HG03159 (cell line): ENCODE results near the gene GSTA5.
"Not testable (repeated sequence)": the region's sequence is repeated elsewhere in the genome, so short reads cannot be mapped to it uniquely, and the experiment has no call there.

Experiments
- ATAC-seq: cut with Tn5 transposase; IDR thresholded peaks from one replicate; pipeline ENCODE4 v1.9.1; 2021; ENCODE audit warnings: mild to moderate bottlenecking, moderate library complexity; ENCODE audit not compliant: unreplicated experiment

GSTA5 gene

DNA sequence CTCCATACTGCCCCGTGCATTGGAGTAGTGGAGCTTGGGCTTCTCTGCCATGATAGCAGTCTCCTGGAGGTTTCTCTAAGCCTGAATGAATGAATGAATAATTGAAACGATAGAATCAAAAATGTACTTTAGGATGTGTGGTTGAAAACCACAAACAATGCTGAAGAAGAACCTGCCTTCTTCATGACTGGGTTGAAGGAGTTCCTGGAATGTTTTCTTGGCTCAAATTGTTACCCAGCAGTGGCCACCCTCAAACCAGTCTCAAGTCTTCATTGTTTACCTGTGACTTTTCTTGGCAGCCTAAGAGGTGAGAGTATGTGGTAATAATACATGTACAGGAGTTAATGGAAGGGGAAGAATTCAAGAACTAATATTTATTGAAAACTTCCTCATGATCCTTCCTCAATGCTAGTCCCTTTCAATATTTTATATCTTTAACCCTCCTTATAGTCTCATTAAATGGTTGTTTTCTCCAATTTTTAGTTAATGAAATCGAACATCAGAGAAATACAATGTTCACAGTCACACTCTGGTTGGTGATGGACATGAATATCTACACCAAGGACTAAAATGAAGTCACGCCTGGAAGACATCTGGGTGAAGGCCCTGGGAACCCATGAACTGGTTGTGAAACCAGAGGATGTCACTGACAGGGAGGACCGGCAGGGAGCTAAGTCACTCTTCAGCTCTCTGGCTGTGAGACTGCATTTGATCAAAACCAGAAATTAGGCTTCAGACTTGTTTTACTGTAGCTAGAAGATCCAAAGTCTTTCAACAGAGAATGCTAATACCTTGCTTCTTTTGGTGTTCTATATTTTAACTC lies at the start of gene GSTA5:
Gene GSTA5 (minus strand): TSS at position 51 of the 823 bp plus-strand sequence.
- ATAC-seq = no peak

DNA sequence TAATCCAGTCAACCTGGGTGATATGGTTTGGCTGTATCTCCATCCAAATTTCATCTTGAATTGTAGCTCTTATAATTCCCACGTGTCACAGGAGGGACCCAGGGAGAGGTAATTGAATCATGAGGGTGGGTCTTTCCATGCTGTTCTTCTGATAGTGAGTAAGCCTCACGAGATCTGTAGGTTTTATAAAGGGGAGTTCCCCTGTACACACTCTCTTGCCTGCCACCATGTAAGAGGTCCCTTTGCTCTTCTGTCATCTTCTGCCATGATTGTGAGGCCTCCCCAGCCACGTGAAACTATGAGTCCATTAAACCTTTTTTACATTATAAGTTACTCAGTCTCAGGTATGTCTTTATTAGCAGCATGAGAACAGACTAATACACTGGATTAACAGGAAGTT lies 49.4 kb upstream of the GSTA5 start:
- ATAC-seq = no peak

DNA sequence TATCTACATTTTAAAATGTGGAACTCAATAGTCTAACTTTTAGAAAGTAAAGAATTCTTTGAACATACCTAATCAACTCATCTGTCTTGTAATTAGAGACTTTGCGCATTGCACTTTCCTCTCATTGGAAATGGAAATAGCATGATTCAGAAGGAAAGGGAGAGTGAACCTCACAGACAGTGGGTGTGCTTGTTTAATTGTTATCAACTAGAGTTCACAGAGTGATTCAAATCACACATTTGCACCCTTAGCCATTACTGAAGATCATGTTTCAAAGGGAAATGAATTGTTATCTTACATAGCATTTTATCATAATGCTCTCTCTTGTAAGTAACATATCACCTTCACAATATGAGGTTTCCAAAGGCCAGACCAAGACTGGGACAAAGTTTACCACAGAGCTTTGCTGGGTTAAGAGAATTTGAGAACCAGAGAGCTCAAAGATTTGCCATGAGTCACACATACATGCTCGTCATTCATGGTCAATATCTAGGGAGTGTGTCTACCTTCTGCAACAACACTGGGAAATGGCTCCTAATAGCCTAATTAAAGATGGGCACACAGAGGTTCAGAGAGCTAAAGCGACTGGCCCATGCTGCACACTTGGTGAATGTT lies 47.4 kb upstream of the GSTA5 start:
- ATAC-seq = no peak

DNA sequence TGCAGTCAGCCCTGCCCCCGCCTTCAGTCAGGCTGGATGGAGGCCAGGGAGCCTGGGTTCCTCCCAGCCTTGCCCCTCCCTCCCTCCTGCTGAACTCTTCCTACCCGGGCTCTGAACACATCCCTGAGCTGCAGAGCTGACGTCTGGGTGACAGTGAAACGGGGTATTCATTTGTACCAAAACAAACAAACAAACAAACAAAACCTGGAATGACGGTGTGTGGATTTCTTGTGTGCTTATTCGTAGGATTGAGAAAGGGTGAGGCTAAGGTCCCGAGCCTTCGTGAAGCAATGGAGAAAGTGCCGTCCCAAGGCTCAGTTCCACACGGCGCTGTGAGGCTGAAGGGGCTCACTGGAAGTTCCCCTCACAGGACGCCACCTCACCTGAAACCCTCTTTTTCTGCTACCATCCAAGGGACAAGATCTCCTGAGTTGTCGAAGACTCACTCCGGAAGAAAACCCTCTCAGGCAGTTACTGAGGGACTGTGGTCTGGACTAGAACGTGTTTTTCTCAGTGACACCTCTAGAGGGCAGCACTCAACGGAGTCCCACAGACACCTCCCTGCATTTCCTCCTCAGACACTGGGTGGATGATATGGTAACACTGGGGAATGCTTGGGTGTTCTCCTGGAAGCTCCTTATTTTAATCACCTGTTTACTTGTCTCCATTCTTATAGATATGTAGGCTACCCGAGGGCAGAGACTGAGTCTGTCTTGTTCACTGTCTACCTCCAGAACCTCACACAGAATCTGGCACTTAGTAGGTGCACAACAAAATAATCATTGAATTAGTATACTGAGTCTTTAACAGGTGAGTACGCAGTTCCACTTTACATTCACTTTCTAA lies 41.6 kb upstream of the GSTA5 start:
- peak; percentile 99 for ATAC-seq

DNA sequence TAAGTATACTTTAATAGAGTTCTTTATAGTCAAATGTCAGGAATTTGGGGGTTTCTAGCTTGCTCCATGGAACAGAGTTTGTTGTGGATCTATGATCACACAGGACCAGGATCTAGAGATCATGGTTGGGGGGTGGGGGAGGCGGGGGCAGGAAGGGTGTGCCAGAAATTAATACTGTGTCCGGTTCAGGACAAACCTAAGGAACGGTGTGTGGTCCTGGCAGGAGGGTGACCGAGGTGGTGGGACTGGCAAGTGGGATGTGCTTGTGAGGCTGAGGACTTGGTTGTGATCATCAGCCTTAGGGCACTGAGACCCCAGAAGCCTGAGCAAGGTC lies 41.0 kb upstream of the GSTA5 start:
- ATAC-seq = no peak

DNA sequence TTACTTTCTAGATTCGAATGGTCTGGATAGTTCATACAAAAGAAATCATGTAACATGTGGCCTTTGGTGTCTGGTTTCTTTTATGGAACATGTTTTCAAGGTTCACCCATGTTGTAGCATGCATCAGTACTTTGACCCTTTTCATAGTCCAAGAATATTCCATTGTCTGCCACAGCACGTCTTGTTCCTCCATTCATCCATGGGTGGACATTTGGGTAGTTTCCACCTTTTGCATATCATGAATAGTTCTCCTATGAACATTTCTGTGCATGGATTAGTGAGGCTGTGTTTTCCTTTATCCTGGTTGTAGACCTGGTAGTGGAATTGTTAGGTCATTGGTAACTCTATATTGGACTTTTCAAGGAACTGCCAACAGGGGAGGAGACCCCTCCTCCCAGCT lies 37.2 kb upstream of the GSTA5 start:
- no peak for ATAC-seq

DNA sequence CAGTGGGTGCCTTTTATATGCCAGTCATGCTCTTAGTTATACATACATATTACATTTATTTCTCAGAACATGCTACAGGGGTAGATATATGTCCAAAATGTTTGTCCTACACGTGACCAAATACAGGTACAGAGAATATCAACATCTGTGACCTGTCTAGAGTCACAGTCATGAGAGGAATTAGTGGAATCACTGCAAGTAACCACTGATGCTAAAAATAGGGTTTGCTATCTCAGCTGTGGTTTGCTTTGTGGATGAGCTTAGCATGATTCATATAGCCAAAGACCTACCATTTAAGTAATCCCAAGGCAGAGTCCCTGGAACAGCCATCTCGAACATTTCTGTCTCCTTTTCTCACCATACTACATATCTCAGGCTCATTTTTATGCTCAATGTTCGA lies 36.6 kb upstream of the GSTA5 start:
- ATAC-seq = no peak

DNA sequence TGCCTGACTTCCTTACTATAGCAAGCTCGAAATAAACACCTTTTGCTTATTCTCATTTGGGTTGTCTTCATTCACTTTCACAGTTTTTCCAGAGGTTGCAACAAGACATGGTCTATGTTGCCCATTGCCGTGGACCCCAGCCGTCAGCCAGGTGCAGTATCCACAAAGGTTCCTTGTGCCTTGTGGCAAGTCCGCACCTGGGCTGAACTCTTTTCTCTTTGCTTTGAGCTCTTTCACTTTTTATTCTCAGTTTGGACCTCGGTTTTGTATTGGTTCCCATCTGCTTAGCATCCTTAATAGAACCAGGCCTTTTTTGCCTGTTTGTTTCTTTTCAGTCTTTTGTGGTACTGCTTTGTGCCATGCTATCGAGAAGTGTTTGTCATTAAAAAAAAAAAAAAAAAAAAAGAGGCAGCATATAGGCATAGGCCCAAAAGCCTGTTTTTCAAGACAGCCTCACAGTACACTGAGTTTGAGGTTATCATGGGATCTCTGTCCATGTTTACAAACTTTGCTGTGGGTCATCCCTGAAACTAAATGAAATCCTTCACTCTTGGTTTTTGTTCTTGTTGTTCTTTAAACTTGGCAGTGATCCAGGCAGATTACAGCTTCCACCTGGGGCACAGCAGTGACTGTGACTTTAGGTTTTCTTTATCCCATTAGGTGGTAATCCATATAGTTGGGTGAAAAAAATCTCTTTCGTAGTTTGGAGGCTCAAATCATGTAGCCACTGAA lies 35.6 kb upstream of the GSTA5 start:
- no peak for ATAC-seq

DNA sequence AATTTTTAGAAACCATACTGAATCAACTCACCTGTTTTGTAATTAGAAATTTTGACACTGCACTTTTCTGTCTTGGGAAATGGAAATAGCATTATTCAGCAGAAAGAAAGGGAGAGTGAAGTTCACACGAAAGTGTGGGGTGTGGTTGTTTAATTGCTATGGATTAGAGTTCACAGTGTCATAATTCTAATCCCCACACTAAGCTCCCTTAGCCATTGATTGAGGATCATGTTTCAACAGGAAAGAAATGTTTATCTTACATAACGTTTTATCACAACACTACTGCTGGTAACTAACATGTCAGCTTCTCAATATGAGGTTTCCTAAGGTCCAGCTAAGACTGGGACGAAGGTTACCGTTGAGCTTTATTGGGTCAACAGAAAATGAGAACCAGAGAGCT lies 31.4 kb upstream of the GSTA5 start:
- ATAC-seq = no peak

DNA sequence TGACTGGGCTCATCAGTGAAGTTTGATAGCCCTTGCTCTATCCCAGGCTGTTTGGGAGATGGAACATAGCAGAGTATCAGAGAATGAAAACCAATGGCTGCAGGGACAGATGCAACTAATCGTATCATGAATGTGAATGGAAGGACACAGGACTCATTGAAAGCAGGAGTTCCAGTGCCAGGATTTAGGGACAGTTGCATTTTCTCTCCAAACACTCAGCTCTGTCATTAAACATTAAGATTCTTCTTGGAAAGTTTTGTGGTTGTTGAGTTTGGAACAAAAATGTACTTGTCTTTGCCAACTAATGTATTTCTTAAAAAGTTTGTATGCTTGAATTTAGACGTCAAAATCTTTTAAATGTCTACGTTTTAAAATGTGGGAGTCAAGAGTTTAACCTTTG lies 31.0 kb upstream of the GSTA5 start:
- ATAC-seq = no peak

DNA sequence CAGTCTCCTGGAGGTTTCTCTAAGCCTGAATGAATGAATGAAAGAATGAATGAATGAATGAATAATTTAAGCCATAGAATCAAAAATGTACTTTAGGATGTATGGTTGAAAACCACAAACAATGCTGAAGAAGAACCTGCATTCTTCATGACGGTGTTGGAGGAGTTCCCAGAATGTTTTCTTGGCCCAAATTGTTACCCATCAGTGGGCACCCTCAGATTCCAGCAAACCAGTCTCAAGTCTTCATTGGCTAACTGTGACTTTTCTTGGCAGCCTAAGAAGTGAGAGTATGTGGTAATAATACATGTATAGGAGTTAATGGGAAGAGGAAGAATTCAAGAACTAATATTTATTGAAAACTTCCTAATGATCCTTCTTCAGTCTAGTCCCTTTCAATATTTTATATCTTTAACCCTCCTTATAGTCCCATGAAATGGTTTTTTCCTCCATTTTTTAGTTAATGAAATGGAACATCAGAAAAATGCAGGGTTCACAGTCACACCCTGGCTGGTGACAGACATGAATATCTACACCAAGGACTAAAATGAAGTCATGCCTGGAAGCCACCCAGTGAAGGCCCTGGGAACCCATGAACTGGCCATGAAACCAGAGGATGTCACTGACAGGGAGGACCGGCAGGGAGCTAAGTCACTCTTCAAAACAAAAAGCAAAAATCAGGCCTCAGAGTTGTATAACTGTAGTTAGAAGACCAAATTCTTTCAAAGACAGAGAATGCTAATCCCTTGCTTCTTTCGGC lies 29.9 kb upstream of the GSTA5 start:
- ATAC-seq = not testable (repeated sequence)

DNA sequence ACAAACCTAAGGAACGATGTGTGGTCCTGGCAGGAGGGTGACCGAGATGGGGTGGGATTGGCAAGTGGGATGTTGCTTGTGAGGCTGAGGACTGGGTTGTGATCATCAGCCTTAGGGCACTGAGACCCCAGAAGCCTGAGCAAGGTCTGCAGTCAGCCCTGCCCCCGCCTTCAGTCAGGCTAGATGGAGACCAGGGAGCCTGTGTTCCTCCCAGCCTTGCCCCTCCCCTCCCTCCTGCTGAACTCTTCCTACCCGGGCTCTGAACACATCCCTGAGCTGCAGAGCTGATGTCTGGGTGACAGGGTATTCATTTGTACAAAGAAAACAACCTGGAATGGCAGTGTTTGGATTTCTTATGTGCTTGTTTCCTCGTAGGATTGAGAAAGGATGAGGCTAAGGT lies 28.3 kb upstream of the GSTA5 start:
- ATAC-seq = not testable (repeated sequence)

DNA sequence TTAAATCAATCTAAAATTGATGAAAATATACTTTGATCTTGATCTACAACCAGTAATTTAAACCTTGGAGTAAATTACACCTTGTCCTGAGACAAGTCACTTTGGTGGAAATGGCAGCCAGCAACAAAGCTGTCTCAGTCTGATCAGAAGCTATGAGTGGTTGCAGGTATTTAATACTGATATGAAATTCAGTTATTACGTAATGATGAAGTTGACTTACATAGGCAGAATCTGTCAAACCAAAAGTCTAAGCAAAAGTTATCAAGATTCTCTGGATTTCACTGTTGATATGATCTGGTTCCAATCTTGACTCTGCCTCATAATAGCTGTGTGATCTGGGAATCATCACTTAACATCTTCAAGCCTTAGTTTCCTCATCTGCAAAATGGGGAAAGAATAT lies 27.6 kb upstream of the GSTA5 start:
- no peak for ATAC-seq

DNA sequence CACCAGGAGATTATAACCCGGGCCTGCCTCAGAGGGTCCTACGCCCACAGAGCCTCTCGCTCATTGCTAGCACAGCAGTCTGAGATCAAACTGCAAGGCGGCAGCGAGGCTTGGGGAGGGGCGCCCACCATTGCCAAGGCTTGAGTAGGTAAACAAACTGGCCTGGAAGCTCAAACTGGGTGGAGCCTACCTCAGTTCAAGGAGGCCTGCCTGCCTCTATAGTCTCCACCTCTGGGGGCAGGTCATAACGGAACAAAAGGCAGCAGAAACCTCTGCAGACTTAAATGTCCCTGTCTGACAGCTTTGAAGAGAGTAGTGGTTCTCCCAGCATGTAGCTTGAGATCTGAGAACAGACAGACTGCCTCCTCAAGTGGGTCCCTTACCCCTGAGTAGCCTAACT lies 20.5 kb upstream of the GSTA5 start:
- ATAC-seq = not testable (repeated sequence)

DNA sequence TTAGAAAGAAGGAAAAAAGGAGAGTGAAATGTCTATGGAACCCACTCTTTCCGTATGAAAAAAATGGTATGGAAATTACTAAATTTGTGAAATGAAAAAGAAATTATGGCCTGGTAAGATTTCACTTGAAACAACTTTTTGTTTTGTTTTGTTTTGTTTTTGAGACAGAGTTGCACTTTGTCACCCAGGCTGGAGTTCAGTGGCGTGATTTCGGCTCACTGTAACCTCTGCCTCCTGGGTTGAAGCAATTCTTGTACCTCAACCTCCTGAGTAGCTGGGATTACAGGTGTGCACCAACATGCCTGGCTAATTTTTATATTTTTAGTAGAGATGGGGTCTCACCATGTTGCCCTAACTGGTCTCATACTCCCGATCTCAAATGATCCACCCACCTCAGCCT lies 17.8 kb upstream of the GSTA5 start:
- no peak for ATAC-seq

DNA sequence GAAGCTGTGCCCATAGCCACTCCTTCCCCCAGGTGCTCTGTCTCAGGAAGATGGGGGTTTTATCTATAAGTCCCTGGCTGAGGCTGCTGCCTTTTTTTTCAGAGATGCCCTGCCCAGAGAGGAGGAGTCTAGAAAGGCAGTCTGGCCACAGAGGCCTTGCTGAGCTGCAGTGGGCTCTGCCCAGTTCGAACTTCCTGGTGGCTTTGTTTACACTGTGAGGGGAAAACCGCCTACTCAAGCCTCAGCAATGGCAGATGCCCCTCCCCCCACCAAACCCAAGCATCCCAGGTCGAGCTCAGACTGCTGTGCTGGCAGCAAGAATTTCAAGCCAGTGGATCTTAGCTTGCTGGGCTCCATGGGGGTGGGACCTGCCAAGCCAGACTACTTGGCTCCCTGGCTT lies 15.5 kb upstream of the GSTA5 start:
- not testable (repeated sequence) for ATAC-seq

DNA sequence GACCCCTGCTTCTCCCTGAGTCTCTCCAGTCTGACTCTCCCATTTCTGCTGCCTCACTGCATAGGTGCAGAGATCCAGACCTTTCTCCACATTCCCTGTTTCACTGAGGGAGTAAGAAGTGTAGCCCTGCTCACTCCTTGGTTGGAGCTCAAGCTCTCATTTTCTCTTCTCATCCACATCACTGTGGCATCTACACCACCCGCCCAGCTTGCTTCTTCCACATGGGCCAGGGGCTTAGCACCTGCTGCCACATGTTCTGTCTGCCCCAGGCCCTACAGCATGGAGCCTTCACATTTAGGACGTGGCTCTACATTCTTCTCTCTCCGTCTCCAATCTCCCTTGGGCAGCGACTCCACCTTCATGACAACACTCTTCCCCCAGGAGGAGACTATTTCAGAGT lies 8.5 kb upstream of the GSTA5 start:
- no peak for ATAC-seq

DNA sequence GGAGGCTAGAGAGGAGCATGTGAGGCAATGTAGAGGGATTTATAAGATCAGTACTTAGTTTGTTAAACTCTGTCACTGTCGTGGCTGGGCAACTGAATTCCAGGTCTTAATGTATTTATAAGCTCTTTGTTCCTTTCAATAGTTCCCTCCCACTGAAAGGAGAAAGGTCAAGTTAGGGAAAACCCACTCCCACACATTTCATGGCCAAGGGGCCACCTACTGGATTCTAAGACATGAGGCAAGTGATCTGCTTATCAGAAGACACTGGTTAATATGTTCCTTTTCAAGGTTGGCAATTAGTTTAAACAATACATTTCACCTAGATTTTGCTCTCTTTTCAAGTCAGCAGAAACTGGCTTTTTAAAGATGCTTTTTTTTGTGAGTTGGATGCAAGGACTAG lies 5.4 kb upstream of the GSTA5 start:
- no peak for ATAC-seq

DNA sequence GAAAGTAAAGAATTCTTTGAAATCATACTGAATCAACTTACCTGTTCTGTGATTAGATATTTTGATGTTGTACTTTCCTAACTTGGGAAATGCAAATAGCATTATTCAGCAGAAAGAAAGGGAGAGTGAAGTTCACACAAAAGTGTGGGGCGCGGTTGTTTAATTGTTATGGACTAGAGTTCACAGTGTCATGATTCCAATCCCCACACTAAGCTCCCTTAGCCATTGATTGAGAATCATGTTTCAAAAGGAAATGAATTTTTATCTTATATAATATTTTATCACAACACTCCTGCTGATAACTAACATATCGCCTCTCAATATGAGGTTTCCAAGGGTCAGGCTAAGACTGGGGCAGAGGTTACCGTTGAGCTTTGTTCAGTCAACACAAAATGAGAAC lies 3.0 kb upstream of the GSTA5 start:
- no peak for ATAC-seq
